ENCODE results near the gene CABP1. TPM values are rescaled to one million over a fixed set of nuclear protein-coding genes. Genes with fewer than 3 reads are reported as not detected.

Gene CABP1
- total RNA-seq, 6 experiments from 2014 or later, result 0.26 TPM; not detected in 5

DNA sequence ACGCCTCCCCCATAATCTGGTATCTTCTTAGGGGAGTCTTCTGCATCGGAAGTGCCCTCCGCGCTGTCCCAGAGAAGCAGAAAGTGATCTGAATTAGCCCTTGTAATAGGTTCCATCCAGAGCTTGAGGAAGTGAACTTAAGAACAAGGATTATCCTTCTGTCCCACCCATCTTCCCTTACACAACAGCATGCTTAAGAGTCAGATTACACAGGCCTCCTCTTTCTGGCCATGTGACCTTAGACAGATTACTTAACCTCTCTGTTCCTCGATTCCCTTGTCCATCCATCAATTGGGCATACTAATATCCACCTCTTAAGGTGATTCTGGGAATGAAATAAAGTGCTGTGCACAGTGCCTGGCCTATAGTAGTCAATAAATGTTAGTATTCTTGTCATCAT is 11.4 kb downstream of the CABP1 start:
- Histone ChIP-seq H3K27ac (no peak overlapping the region), H3K4me3 (no peak overlapping the region), H3K9me3 (no peaks in the 10 kb centered on the region), H3K36me3 (no peaks in the 10 kb centered on the region), H3K4me1 (no peaks in the 10 kb centered on the region), H3K27me3 (no peaks in the 10 kb centered on the region)
- ATAC-seq (peak in 1 of 4 donors; percentile 7), DNase-seq (no peak)
- TF ChIP-seq, protein P1, sequence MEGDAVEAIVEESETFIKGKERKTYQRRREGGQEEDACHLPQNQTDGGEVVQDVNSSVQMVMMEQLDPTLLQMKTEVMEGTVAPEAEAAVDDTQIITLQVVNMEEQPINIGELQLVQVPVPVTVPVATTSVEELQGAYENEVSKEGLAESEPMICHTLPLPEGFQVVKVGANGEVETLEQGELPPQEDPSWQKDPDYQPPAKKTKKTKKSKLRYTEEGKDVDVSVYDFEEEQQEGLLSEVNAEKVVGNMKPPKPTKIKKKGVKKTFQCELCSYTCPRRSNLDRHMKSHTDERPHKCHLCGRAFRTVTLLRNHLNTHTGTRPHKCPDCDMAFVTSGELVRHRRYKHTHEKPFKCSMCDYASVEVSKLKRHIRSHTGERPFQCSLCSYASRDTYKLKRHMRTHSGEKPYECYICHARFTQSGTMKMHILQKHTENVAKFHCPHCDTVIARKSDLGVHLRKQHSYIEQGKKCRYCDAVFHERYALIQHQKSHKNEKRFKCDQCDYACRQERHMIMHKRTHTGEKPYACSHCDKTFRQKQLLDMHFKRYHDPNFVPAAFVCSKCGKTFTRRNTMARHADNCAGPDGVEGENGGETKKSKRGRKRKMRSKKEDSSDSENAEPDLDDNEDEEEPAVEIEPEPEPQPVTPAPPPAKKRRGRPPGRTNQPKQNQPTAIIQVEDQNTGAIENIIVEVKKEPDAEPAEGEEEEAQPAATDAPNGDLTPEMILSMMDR (IDR thresholded peaks at IDR 0.05), result no peak
- WGBS (ENCODE audit: insufficient coverage, low coverage, low lambda C conversion rate, missing lambda C conversion rate), result 56% methylated on average over 5 of the region's 5 CpGs
- intact Hi-C loops (cut with DNase I), result loop anchor here in 1 of 2 donors (5.0 to 10.0 kb wide), 2 partner anchors 65 to 67 kb away; partner anchors contain the start of gene POP5

DNA sequence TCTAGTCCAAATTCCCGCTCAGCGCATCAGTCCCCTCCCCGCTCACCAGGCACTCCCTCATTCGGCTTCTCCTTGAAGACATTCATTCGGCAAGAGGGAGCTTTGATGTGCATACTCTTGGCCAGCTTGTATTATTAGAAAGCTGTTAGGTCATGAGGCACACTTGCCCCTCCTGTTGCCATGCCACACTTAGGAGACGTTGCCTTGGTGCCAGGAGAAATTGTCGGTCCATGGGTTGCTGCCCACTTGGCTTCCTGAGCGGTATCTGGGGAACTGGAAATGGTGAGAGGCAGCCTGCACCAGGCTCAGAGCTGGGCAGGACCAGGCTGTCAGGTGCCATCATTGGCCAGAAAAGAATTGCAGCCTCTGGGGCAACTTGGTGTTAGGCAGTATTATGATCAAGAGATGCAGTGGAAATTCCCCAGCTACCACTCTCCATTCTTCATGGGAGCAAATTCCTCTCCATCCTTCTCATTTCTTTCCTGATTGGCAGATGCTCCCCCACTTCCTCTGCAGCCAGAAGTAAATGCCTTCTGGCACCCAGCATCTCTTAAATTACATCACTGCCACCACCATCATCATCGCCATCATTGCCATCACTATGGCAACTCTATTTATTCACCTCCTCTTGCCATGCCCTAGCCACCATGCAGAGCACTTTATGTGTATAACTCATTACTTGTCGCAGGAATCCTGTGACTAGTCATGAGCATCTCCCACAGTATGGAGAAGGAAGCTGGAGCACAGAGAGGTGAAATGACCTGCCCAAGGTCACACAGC is 12.4 kb downstream of the CABP1 start:
- no peak for TF ChIP-seq POLR2A (IDR thresholded peaks at IDR 0.05)
- TF ChIP-seq, protein P1 (IDR thresholded peaks at IDR 0.05), result no peak
- H3K4me3 ChIP-seq, result no peak overlapping the region
- H3K27me3 ChIP-seq, result no peaks in the 10 kb centered on the region
- peak in 1 of 3 donors; percentile 5 for DNase-seq
- H3K9me3 ChIP-seq, result no peaks in the 10 kb centered on the region
- no peaks in the 10 kb centered on the region for H3K36me3 ChIP-seq
- intact Hi-C loops (cut with DNase I), result loop anchor here in 1 of 2 donors (5.0 to 10.0 kb wide), 2 partner anchors 64 to 68 kb away; partner anchors contain the start of gene POP5
- no peak for ATAC-seq
- no peaks in the 10 kb centered on the region for H3K4me1 ChIP-seq
- WGBS (ENCODE audit: insufficient coverage, low coverage, low lambda C conversion rate, missing lambda C conversion rate), result 62% methylated on average over 6 of the region's 10 CpGs
- no peak overlapping the region for H3K27ac ChIP-seq

GRCh38 chr12:120653611-120654010 is 13.2 kb downstream of the CABP1 start:
- DNase-seq (peak in 1 of 3 donors; percentile 9), ATAC-seq (no peak)
- Histone ChIP-seq H3K27ac (no peak overlapping the region), H3K4me1 (no peaks in the 10 kb centered on the region), H3K27me3 (no peaks in the 10 kb centered on the region), H3K36me3 (no peaks in the 10 kb centered on the region), H3K4me3 (no peak overlapping the region), H3K9me3 (no peaks in the 10 kb centered on the region)
- intact Hi-C loops (cut with DNase I), result loop anchor here in 1 of 2 donors (5.0 to 10.0 kb wide), 2 partner anchors 64 to 69 kb away; partner anchors contain the start of gene POP5
- 86% methylated on average over 8 of the region's 11 CpGs for WGBS (ENCODE audit: insufficient coverage, low coverage, low lambda C conversion rate, missing lambda C conversion rate)
- TF ChIP-seq, protein P1 (IDR thresholded peaks at IDR 0.05), result no peak
- no peak for TF ChIP-seq POLR2A (IDR thresholded peaks at IDR 0.05)

- no peak overlapping the region for H3K27ac ChIP-seq
- no peaks in the 10 kb centered on the region for H3K27me3 ChIP-seq
- H3K4me3 ChIP-seq, result no peak overlapping the region
- intact Hi-C loops (cut with DNase I), result loop anchor here in 1 of 2 donors (5.0 to 10.0 kb wide), 2 partner anchors 63 to 70 kb away; partner anchors contain the start of gene POP5
- DNase-seq (peak in 1 of 3 donors; percentile 14), ATAC-seq (peak in 1 of 4 donors; percentile 17)
- H3K9me3 ChIP-seq, result no peaks in the 10 kb centered on the region
- WGBS (ENCODE audit: insufficient coverage, low coverage, low lambda C conversion rate, missing lambda C conversion rate), result 75% methylated on average over 2 of the region's 10 CpGs
- H3K4me1 ChIP-seq, result no peaks in the 10 kb centered on the region
- H3K36me3 ChIP-seq, result no peaks in the 10 kb centered on the region
- TF ChIP-seq, protein P1 (IDR thresholded peaks at IDR 0.05), result no peak
- no peak for TF ChIP-seq POLR2A (IDR thresholded peaks at IDR 0.05)
Observed at GRCh38 chr12:120654656-120655055, 14.2 kb downstream of the CABP1 start.
